GM12874 (cell line): Measurements from ENCODE around the gene TIGAR.

Experiments used
- TF ChIP-seq, protein P1 (sequence below): IDR thresholded peaks from 2 replicates; pipeline ENCODE4 v1.5.1; 2011; ENCODE audit warnings: low read depth, mild to moderate bottlenecking, control low read depth, low read length, moderate library complexity; ENCODE audit not compliant: insufficient read depth

TIGAR gene

GRCh38 chr12:4301932-4302501 lies 19.0 kb upstream of the TIGAR start:
- TF ChIP-seq, protein P1, sequence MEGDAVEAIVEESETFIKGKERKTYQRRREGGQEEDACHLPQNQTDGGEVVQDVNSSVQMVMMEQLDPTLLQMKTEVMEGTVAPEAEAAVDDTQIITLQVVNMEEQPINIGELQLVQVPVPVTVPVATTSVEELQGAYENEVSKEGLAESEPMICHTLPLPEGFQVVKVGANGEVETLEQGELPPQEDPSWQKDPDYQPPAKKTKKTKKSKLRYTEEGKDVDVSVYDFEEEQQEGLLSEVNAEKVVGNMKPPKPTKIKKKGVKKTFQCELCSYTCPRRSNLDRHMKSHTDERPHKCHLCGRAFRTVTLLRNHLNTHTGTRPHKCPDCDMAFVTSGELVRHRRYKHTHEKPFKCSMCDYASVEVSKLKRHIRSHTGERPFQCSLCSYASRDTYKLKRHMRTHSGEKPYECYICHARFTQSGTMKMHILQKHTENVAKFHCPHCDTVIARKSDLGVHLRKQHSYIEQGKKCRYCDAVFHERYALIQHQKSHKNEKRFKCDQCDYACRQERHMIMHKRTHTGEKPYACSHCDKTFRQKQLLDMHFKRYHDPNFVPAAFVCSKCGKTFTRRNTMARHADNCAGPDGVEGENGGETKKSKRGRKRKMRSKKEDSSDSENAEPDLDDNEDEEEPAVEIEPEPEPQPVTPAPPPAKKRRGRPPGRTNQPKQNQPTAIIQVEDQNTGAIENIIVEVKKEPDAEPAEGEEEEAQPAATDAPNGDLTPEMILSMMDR, result no peak

DNA sequence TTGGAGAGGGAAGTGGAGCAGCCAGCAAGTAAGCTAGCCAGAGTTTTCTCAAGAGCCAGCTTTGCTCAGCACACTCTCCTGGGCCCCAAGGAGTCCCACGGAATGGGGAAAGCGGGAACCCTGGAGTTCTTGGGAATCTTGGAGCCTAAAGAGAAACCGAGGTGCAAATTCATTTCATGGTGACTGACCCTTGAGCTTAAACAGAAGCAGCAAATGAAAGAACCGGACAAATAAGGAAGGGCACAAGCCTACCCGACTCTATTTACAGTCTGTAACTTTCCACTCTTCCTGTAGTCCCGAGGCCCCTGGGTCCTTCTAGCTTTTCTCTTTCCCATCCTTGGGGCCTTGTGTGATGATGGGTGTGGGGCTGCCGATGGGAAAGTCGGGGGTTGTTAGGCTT lies 18.1 kb upstream of the TIGAR start:
- TF ChIP-seq, protein P1, result no peak

- TF ChIP-seq, protein P1, result no peak
These were observed 17.3 kb upstream of the TIGAR start for GRCh38 chr12:4303750-4304149.

GRCh38 chr12:4307593-4308333 lies 13.2 kb upstream of the TIGAR start:
- TF ChIP-seq, protein P1, result peak; percentile 17; the same call in 1 of the 2 replicates

DNA sequence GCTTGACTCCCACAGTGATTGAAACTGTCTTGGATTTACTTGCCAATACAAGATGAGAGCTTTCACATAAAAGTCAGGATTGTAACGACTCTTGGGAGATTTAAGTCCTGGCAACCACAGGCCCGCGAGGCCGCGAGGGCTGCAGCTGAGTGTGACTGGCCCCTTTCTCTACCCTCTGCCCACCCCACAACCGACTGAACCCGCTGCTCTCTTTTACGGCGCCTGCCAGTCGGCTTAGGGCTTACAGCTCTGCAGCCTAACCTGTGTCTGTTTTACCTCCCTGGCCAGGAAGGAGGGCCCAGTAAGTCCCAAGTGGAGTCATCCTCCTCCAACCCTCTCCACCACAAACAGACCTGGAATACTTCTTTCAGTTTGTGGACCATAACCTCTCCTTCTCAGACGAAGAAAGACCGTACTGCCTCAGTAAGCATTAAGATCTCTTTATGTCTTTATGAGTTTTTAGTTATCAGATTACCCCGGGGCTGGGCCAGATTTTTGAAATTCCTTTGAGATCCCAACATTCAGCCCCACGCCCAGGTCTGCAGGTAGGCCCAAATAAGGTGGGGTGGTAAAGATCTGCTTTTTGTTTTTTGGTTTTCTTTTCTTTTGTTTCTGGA lies 12.6 kb upstream of the TIGAR start:
- TF ChIP-seq, protein P1, result no peak

GRCh38 chr12:4311776-4312175 lies 9.2 kb upstream of the TIGAR start:
- TF ChIP-seq, protein P1, result no peak

DNA sequence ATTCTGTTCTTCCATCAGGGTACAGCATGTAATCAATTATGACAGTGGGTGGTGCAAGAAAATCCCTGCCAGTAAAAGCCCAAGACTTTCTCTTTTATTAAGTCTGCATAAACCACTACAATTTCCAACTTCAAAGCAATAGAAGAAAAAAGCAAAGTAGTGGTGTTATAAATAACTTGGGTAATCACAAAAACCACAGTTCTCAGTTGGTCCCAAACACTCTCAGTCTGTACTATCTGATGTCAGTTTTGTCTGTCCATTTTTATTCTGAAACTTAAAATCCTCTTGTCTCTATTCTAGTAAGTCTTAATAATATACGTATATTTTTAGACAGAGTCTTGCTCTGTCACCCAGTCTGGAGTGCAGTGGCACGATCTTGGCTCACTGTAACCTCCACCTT lies 8.8 kb upstream of the TIGAR start:
- TF ChIP-seq, protein P1, result no peak
